ENCODE data around the gene POLK.

- no peak for TF ChIP-seq CTCF (IDR thresholded peaks at IDR 0.05)
- no peak for TF ChIP-seq POLR2A (IDR thresholded peaks at IDR 0.05)
- no peak for TF ChIP-seq POLR2AphosphoS5 (IDR thresholded peaks at IDR 0.05)
Measured at GRCh38 chr5:75510836-75511434, 756 bp upstream of the POLK start.

Data from suprapubic skin (tissue), 4 donors.